HG03460 (cell line): Measurements from ENCODE around the gene CTU2.

ENCODE experiments used
- ATAC-seq: cut with Tn5 transposase; IDR thresholded peaks from one replicate; pipeline ENCODE4 v1.9.1; 2021; ENCODE audit not compliant: unreplicated experiment

Gene CTU2

GRCh38 chr16:88696441-88696840 is 9.9 kb upstream of the CTU2 start:
- ATAC-seq: no peak

GRCh38 chr16:88697116-88697830 is 9.0 kb upstream of the CTU2 start:
- ATAC-seq: no peak

- no peak for ATAC-seq
Observed at GRCh38 chr16:88697831-88698615, 8.3 kb upstream of the CTU2 start.

- ATAC-seq: no peak
Observed at GRCh38 chr16:88698646-88699045, 7.7 kb upstream of the CTU2 start.

GRCh38 chr16:88699180-88699579 is 7.1 kb upstream of the CTU2 start:
- no peak for ATAC-seq

- ATAC-seq: no peak
Observed at GRCh38 chr16:88700322-88700635, 6.0 kb upstream of the CTU2 start.

- ATAC-seq: peak; percentile 75
Observed at GRCh38 chr16:88700636-88701482, 5.4 kb upstream of the CTU2 start.

- no peak for ATAC-seq
Observed at GRCh38 chr16:88701581-88702370, 4.5 kb upstream of the CTU2 start.

GRCh38 chr16:88702371-88703210 is 3.7 kb upstream of the CTU2 start:
- no peak for ATAC-seq

GRCh38 chr16:88703486-88704309 is 2.6 kb upstream of the CTU2 start:
- no peak for ATAC-seq

GRCh38 chr16:88705076-88705684 is 1.1 kb upstream of the CTU2 start:
- no peak for ATAC-seq

- ATAC-seq: peak; percentile 7
Observed at GRCh38 chr16:88705801-88706228, 488 bp upstream of the CTU2 start.

GRCh38 chr16:88706965-88707826 is 893 bp downstream of the CTU2 start:
- no peak for ATAC-seq

- no peak for ATAC-seq
Observed at GRCh38 chr16:88710556-88710955, 4.3 kb downstream of the CTU2 start.

- ATAC-seq: no peak
Observed at GRCh38 chr16:88711750-88712340, 5.5 kb downstream of the CTU2 start.

- ATAC-seq: no peak
Observed at GRCh38 chr16:88712362-88712979, 6.2 kb downstream of the CTU2 start.

GRCh38 chr16:88713054-88713453 is 6.8 kb downstream of the CTU2 start:
- no peak for ATAC-seq
